Caco-2 (cell line): ENCODE results near the gene CARD11. TPM values are rescaled to one million over a fixed set of nuclear protein-coding genes. Genes with fewer than 3 reads are reported as not detected.

ENCODE experiments used
- BruUV-seq: library from RNA; stranded (reverse); fragments of 400-500 nt; replicated peaks from 2 replicates; lab custom pipeline; 2021; lab: Mats Ljungman, UMichigan
- CTCF ChIA-PET: fragments of 300-600 bp; sonication (Branson Sonifier 250); formaldehyde crosslinking; loops from one replicate; lab custom pipeline; 2022; ENCODE audit warnings: antibody characterized with exemption; lab: Charles Lee
- POLR2A ChIA-PET: fragments of 300-600 bp; sonication (Branson Sonifier 250); formaldehyde crosslinking; loops from one replicate; lab custom pipeline; 2022; ENCODE audit warnings: antibody characterized with exemption; lab: Charles Lee
- DNase-seq, 2 experiments: peaks; one replicate each; pipeline versions ENCODE4 v3.0.0 to v3.0.0-alpha.2; 2020 to 2022
- H3K27me3 ChIP-seq: replicated peaks from 2 replicates; pipeline ENCODE4 v1.6.0; 2011; ENCODE audit warnings: low read length; ENCODE audit not compliant: control insufficient read depth, insufficient read depth
- H3K36me3 ChIP-seq: 2 replicates; pipeline ENCODE4 v1.5.1; 2011; ENCODE audit warnings: low read length; ENCODE audit not compliant: control insufficient read depth, insufficient read depth
- H3K4me1 ChIP-seq: fragments of 250-450 bp; sonication (Bioruptor Pico); 2 replicates; pipeline ENCODE4 v1.5.1; 2020; ENCODE audit warnings: mild to moderate bottlenecking
- H3K4me3 ChIP-seq: 2 replicates; pipeline ENCODE4 v1.5.1; 2011; ENCODE audit warnings: low read depth, mild to moderate bottlenecking, control low read depth, low read length
- H3K9me3 ChIP-seq: fragments of 250-450 bp; sonication (Bioruptor Pico); 2 replicates; pipeline ENCODE4 v1.5.1; 2020; ENCODE audit warnings: mild to moderate bottlenecking, moderate library complexity
- H3K27ac Mint-ChIP-seq: one replicate; pipeline ENCODE4 v1.8.0; 2022; ENCODE audit warnings: mixed read lengths; ENCODE audit not compliant: unreplicated experiment
- H3K27me3 Mint-ChIP-seq: one replicate; pipeline ENCODE4 v1.8.0; 2022; ENCODE audit warnings: mixed read lengths; ENCODE audit not compliant: insufficient read depth, unreplicated experiment
- H3K36me3 Mint-ChIP-seq: one replicate; pipeline ENCODE4 v1.8.0; 2022; ENCODE audit warnings: mild to moderate bottlenecking, mixed read lengths; ENCODE audit not compliant: insufficient read depth, unreplicated experiment
- H3K4me1 Mint-ChIP-seq: one replicate; pipeline ENCODE4 v1.8.0; 2022; ENCODE audit warnings: low read depth, mixed read lengths; ENCODE audit not compliant: unreplicated experiment
- H3K4me3 Mint-ChIP-seq: one replicate; pipeline ENCODE4 v1.8.0; 2022; ENCODE audit warnings: mild to moderate bottlenecking, moderate library complexity, mixed read lengths; ENCODE audit not compliant: unreplicated experiment
- H3K9me3 Mint-ChIP-seq: one replicate; pipeline ENCODE4 v1.8.0; 2022; ENCODE audit warnings: mixed read lengths; ENCODE audit not compliant: unreplicated experiment
- intact Hi-C: fragments of 100-400 bp; cut with micrococcal nuclease; formaldehyde crosslinking; loops from one replicate; pipeline ENCODE4 v1.10.0; 2022; ENCODE audit not compliant: unreplicated experiment
- total RNA-seq: library from RNA; stranded (reverse); gene quantifications from 2 replicates; pipeline ENCODE4 v1.2.3, GENCODE V29; 2022
- TF ChIP-seq, protein P1 (sequence below), 2 experiments: fragments of 200-600 bp in 1 of 2; IDR thresholded peaks; 1 replicate in 1 of 2; 2 replicates in 1 of 2; pipeline versions ENCODE4 v1.5.1 to v1.8.0; 2011 to 2022; ENCODE audit warnings: antibody characterized with exemption in 1 of 2, control low read depth in 1 of 2, inconsistent platforms in 1 of 2, low read depth in 1 of 2, low read length in 1 of 2, mild to moderate bottlenecking in 1 of 2, moderate library complexity in 1 of 2; ENCODE audit not compliant: insufficient read depth in 1 of 2, severe bottlenecking in 1 of 2, unreplicated experiment in 1 of 2

CARD11 gene
- total RNA-seq, 1 experiment from 2014 or later: 5.4 TPM

DNA sequence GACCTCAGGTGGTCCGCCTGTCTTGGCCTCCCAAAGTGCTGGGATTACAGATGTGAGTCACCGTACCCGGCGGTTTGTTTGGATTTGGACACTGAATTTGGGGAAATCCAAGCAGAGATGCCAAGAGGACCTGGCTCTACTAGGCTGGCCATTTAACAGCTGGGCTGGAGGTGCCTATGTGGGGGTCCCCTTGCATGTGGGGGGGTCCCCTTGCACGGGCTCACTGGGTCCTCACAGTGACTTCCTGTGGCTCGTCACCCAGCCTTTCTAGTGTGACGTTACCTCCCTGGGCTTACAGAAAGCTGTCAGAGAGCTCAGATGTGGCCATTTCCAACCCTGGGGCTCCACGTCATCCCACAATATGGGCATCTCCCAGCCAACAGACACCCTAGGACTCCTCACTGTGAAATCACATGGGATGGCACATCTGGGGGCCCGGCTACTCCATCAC is 150.2 kb downstream of the CARD11 start:
- Mint-ChIP-seq H3K36me3 (no peaks in the 10 kb centered on the region), H3K4me1 (no peaks in the 10 kb centered on the region), H3K4me3 (no peak overlapping the region), H3K27me3 (no peaks in the 10 kb centered on the region), H3K9me3 (no peaks in the 10 kb centered on the region), H3K27ac (no peak overlapping the region)
- TF ChIP-seq, protein P1, sequence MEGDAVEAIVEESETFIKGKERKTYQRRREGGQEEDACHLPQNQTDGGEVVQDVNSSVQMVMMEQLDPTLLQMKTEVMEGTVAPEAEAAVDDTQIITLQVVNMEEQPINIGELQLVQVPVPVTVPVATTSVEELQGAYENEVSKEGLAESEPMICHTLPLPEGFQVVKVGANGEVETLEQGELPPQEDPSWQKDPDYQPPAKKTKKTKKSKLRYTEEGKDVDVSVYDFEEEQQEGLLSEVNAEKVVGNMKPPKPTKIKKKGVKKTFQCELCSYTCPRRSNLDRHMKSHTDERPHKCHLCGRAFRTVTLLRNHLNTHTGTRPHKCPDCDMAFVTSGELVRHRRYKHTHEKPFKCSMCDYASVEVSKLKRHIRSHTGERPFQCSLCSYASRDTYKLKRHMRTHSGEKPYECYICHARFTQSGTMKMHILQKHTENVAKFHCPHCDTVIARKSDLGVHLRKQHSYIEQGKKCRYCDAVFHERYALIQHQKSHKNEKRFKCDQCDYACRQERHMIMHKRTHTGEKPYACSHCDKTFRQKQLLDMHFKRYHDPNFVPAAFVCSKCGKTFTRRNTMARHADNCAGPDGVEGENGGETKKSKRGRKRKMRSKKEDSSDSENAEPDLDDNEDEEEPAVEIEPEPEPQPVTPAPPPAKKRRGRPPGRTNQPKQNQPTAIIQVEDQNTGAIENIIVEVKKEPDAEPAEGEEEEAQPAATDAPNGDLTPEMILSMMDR (IDR thresholded peaks at IDR 0.05; ENCODE audit: insufficient read depth in 1 of 2, low read depth in 1 of 2, low read length in 1 of 2, severe bottlenecking in 1 of 2, unreplicated experiment in 1 of 2): no peak
- H3K36me3 ChIP-seq: no peaks in the 10 kb centered on the region
- intact Hi-C loops: no loop called here
- H3K27me3 ChIP-seq: no peaks in the 10 kb centered on the region
- no TSS peak for BruUV-seq
- DNase-seq: no peak
- CTCF ChIA-PET: interaction anchor here (0.7 kb wide), 1 partner anchor 8 kb away, joined by 6 read pairs; no protein-coding TSS in a partner anchor
- no peak overlapping the region for H3K4me3 ChIP-seq
- POLR2A ChIA-PET: no interaction called here
- H3K9me3 ChIP-seq: no peaks in the 10 kb centered on the region
- no peaks in the 10 kb centered on the region for H3K4me1 ChIP-seq

DNA sequence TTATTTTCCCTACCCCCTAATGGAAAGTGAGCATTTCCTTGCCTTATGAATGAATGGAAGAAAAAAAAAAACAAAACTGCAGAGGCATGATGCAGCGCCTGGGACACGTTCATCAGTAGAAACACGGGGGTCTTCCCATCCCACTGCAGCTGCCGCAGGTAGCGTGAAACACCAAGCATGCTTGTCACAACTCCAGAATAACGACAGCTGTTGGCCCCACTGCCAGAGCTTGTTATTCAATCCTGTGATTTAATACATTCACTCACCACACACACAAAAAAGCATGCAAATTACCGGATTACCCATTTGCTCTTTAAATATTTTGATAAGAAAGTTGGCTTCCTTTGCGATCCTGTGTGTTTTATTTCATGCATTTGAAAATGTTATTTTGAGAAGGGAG is 151.1 kb downstream of the CARD11 start:
- TF ChIP-seq, protein P1 (IDR thresholded peaks at IDR 0.05; ENCODE audit: insufficient read depth in 1 of 2, low read depth in 1 of 2, low read length in 1 of 2, severe bottlenecking in 1 of 2, unreplicated experiment in 1 of 2): no peak
- Mint-ChIP-seq H3K9me3 (no peaks in the 10 kb centered on the region), H3K27me3 (no peaks in the 10 kb centered on the region)

DNA sequence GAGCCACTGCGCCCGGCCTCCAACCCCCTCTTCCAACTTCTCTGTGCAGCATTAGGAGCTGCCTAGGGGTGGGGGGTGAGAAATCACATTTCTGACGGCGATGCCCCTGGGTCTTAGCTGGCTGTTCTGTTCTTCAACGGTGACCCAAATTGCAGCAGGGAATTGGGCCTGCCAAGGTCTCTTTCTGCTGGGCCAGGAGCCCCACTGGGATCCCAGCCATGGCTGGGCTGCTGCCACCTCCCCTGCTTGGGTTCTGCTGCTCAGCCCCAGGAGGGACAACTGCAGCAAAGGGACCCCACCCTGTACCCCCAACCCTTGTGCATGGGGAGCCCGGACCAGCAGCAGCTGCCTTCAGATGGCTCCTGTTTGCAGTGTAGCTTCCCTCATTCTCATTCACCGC is 155.9 kb downstream of the CARD11 start:
- BruUV-seq: no TSS peak
- DNase-seq: no peak
- Histone ChIP-seq H3K36me3 (no peaks in the 10 kb centered on the region), H3K9me3 (no peaks in the 10 kb centered on the region), H3K4me3 (no peak overlapping the region), H3K4me1 (no peaks in the 10 kb centered on the region), H3K27me3 (no peaks in the 10 kb centered on the region)
- intact Hi-C loops: loop anchor here (1.0 to 2.0 kb wide), 3 partner anchors 267 to 1009 kb away; no protein-coding TSS in a partner anchor
- TF ChIP-seq, protein P1 (IDR thresholded peaks at IDR 0.05; ENCODE audit: insufficient read depth in 1 of 2, low read depth in 1 of 2, low read length in 1 of 2, severe bottlenecking in 1 of 2, unreplicated experiment in 1 of 2): no peak
- no peaks in the 10 kb centered on the region for H3K9me3 Mint-ChIP-seq
- H3K36me3 Mint-ChIP-seq: no peaks in the 10 kb centered on the region
- H3K27ac Mint-ChIP-seq: no peak overlapping the region
- ChIA-PET CTCF (interaction anchor here (0.6 kb wide), 1 partner anchor 415 kb away, joined by 3 read pairs; no protein-coding TSS in a partner anchor), POLR2A (no interaction called here)
- peaks cover 7% of the 10 kb centered on the region for H3K4me1 Mint-ChIP-seq
- peaks cover 3% of the 10 kb centered on the region for H3K27me3 Mint-ChIP-seq
- H3K4me3 Mint-ChIP-seq: no peak overlapping the region

More for the DNA sequence above, 151.1 kb downstream of the CARD11 start:
- BruUV-seq: no TSS peak
- ChIA-PET POLR2A (no interaction called here), CTCF (no interaction called here)
- Mint-ChIP-seq H3K27ac (no peak overlapping the region), H3K4me1 (no peaks in the 10 kb centered on the region), H3K4me3 (no peak overlapping the region), H3K36me3 (no peaks in the 10 kb centered on the region)
- intact Hi-C loops: no loop called here
- H3K4me3 ChIP-seq: no peak overlapping the region
- DNase-seq: no peak
- H3K4me1 ChIP-seq: no peaks in the 10 kb centered on the region
- no peaks in the 10 kb centered on the region for H3K36me3 ChIP-seq
- no peaks in the 10 kb centered on the region for H3K27me3 ChIP-seq
- H3K9me3 ChIP-seq: no peaks in the 10 kb centered on the region
